ENCODE measurements around the gene SIGLEC10. TPM values are rescaled to one million over a fixed set of nuclear protein-coding genes. Genes with fewer than 3 reads are reported as not detected.
A peak's percentile ranks its signal among the peaks of the same experiment; 100 is the strongest.
"Not testable (repeated sequence)": the region's sequence is repeated elsewhere in the genome, so short reads cannot be mapped to it uniquely, and the experiment has no call there.

SIGLEC10 gene
- total and polyA plus RNA-seq, 2 donors from 2014 or later, result 0.34 to 33.8 TPM

DNA sequence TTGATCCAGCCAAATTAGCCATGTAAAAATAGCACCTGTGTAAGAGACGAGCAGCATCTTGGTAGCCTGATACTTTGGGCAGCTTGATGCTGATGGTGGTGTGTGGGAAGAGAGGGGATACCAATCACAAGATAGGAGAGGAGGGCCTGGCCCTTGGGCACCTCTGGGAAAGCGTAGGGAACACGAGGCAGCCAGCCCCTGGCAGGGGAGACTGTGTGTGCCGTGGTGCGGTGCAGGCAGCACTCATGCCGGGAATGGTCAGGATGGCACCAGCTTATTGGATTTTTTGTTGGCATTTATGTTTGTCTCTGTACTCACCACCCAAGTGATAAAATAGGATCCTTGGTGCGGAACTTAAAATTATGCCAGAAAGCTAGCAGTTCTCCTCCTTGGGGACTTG, 30.6 kb upstream of the SIGLEC10 start:
- Histone ChIP-seq H3K27ac (ENCODE audit: low read depth in 2 of 2, low read length in 2 of 2) (no peak overlapping the region), H3K4me1 (ENCODE audit: control insufficient read depth in 2 of 3, insufficient read depth in 2 of 3, low read depth in 1 of 3, low read length in 3 of 3) (no peaks in the 10 kb centered on the region), H3K9me3 (ENCODE audit: control insufficient read depth in 2 of 3, insufficient read depth in 1 of 3, low read length in 3 of 3) (peaks cover 0 to 2% (median 0%) of the 10 kb centered on the region in 3 donors), H3K4me3 (ENCODE audit: low read length in 3 of 3) (no peak overlapping the region), H3K36me3 (ENCODE audit: control insufficient read depth in 2 of 3, insufficient read depth in 3 of 3, low read length in 3 of 3) (no peaks in the 10 kb centered on the region), H3K9ac (ENCODE audit: low read length in 3 of 3) (no peak overlapping the region), H3K27me3 (ENCODE audit: control insufficient read depth, insufficient read depth, low read length) (no peaks in the 10 kb centered on the region)
- TF ChIP-seq, protein P1, sequence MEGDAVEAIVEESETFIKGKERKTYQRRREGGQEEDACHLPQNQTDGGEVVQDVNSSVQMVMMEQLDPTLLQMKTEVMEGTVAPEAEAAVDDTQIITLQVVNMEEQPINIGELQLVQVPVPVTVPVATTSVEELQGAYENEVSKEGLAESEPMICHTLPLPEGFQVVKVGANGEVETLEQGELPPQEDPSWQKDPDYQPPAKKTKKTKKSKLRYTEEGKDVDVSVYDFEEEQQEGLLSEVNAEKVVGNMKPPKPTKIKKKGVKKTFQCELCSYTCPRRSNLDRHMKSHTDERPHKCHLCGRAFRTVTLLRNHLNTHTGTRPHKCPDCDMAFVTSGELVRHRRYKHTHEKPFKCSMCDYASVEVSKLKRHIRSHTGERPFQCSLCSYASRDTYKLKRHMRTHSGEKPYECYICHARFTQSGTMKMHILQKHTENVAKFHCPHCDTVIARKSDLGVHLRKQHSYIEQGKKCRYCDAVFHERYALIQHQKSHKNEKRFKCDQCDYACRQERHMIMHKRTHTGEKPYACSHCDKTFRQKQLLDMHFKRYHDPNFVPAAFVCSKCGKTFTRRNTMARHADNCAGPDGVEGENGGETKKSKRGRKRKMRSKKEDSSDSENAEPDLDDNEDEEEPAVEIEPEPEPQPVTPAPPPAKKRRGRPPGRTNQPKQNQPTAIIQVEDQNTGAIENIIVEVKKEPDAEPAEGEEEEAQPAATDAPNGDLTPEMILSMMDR (IDR thresholded peaks at IDR 0.05; ENCODE audit: borderline replicate concordance, extremely low read depth, insufficient read depth), result no peak
- DNase-seq (peak in 1 of 5 donors; percentile 44), FAIRE-seq (no peak)
- intact Hi-C loops (cut with DNase I), result no loop called here

DNA sequence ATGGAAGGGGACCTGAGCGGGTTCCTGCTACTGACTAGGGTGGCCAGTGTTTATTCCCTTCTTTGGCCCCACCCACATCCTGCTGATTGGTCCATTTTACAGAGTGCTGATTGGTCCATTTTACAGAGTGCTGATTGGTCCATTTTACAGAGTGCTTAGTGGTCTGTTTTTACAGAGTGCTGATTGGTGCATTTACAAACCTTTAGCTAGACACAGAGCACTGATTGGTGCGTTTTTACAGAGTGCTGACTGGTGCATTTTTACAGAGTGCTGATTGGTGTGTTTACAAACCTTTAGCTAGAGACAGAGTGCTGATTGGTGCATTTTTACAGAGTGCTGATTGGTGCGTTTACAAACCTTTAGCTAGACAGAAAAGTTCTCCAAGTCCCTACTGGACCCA, 30.1 kb upstream of the SIGLEC10 start:
- DNase-seq; H3K4me1 ChIP-seq (ENCODE audit: control insufficient read depth in 2 of 3, insufficient read depth in 2 of 3, low read depth in 1 of 3, low read length in 3 of 3); intact Hi-C loops (cut with DNase I); H3K36me3 ChIP-seq (ENCODE audit: control insufficient read depth in 2 of 3, insufficient read depth in 3 of 3, low read length in 3 of 3); H3K27ac ChIP-seq (ENCODE audit: low read depth in 2 of 2, low read length in 2 of 2); H3K9ac ChIP-seq (ENCODE audit: low read length in 3 of 3); H3K4me3 ChIP-seq (ENCODE audit: low read length in 3 of 3); H3K27me3 ChIP-seq (ENCODE audit: control insufficient read depth, insufficient read depth, low read length); H3K9me3 ChIP-seq (ENCODE audit: control insufficient read depth in 2 of 3, insufficient read depth in 1 of 3, low read length in 3 of 3); FAIRE-seq: not testable (repeated sequence)

DNA sequence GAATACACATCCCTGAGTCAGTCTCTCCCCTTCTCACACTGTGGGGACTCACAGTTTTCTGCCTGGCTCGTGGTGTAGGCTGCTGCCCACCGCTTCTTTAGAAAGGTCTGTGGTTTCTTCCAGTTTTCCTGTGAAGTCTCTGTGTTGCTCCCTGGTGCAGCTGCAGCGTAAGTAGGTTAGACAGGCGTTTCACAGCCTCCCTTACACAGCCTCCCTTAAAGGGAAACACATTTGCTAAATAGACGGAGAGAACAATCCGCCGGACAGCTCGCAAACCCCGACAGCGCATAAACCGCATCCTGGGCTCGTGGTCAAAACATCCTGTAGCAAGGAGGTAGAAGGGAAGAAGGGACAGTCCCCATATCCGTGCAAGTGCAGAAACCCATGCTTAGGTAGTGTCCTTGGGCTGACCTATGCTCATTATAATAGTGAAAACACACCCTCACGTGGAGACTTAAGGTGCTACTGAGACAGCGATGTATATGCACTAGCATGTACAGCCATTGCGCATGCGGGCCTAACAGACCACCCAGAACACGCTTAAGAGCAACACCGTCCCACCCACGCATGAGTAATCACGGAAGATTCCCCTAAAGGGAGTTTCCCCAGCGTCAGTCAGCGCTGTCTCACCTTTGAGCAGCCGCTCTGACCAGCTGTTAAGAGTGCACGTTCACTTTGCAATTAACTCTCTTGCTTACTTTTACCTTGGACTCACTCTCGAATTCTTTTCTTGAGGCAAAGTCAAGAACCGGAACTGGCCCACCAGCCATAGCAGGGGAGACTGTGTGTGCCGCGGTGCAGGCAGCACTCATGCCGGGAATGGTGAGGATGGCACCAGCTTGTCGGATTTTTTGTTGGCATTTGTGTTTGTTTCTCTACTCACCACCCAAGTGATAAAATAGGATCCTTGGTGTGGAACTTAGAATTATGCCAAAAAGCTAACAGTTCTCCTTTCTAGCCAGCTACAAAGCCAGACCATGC, 24.3 kb upstream of the SIGLEC10 start:
- Histone ChIP-seq H3K27ac (ENCODE audit: low read depth in 2 of 2, low read length in 2 of 2) (no peak overlapping the region), H3K36me3 (ENCODE audit: control insufficient read depth in 2 of 3, insufficient read depth in 3 of 3, low read length in 3 of 3) (no peaks in the 10 kb centered on the region), H3K9me3 (ENCODE audit: control insufficient read depth in 2 of 3, insufficient read depth in 1 of 3, low read length in 3 of 3) (peaks cover 0 to 2% (median 0%) of the 10 kb centered on the region in 3 donors), H3K4me1 (ENCODE audit: control insufficient read depth in 2 of 3, insufficient read depth in 2 of 3, low read depth in 1 of 3, low read length in 3 of 3) (no peaks in the 10 kb centered on the region), H3K27me3 (ENCODE audit: control insufficient read depth, insufficient read depth, low read length) (no peaks in the 10 kb centered on the region), H3K4me3 (ENCODE audit: low read length in 3 of 3) (no peak overlapping the region), H3K9ac (ENCODE audit: low read length in 3 of 3) (no peak overlapping the region)
- FAIRE-seq (no peak), DNase-seq (peak in 1 of 5 donors; percentile 52)
- TF ChIP-seq, protein P1 (IDR thresholded peaks at IDR 0.05; ENCODE audit: borderline replicate concordance, extremely low read depth, insufficient read depth), result no peak
- intact Hi-C loops (cut with DNase I), result no loop called here

GRCh38 chr19:51440846-51441409, 23.5 kb upstream of the SIGLEC10 start:
- Histone ChIP-seq H3K36me3 (ENCODE audit: control insufficient read depth in 2 of 3, insufficient read depth in 3 of 3, low read length in 3 of 3) (no peaks in the 10 kb centered on the region), H3K4me3 (ENCODE audit: low read length in 3 of 3) (no peak overlapping the region), H3K4me1 (ENCODE audit: control insufficient read depth in 2 of 3, insufficient read depth in 2 of 3, low read depth in 1 of 3, low read length in 3 of 3) (no peaks in the 10 kb centered on the region), H3K9ac (ENCODE audit: low read length in 3 of 3) (no peak overlapping the region), H3K27ac (ENCODE audit: low read depth in 2 of 2, low read length in 2 of 2) (no peak overlapping the region), H3K27me3 (ENCODE audit: control insufficient read depth, insufficient read depth, low read length) (no peaks in the 10 kb centered on the region), H3K9me3 (ENCODE audit: control insufficient read depth in 2 of 3, insufficient read depth in 1 of 3, low read length in 3 of 3) (peaks cover 0 to 1% (median 0%) of the 10 kb centered on the region in 3 donors)
- peak in 1 of 5 donors; percentile 54 for DNase-seq
- intact Hi-C loops (cut with DNase I), result no loop called here
- TF ChIP-seq, protein P1 (IDR thresholded peaks at IDR 0.05; ENCODE audit: borderline replicate concordance, extremely low read depth, insufficient read depth), result no peak
- FAIRE-seq, result no peak
